Measurements from ENCODE around the gene ACTN4.

ACTN4 gene

GRCh38 chr19:38674388-38675171, 27.1 kb downstream of the ACTN4 start:
- H3K27ac ChIP-seq = peak overlapping the region; percentile 100

GRCh38 chr19:38675611-38676010, 28.2 kb downstream of the ACTN4 start:
- DNase-seq (ENCODE audit: low read depth, low spot score) = no peak
- H3K27ac ChIP-seq = peak overlapping the region; percentile 100

More at GRCh38 chr19:38674388-38675171, 27.1 kb downstream of the ACTN4 start:
- DNase-seq (ENCODE audit: low read depth, low spot score) = peak; percentile 90

- peak overlapping the region; percentile 100 for H3K27ac ChIP-seq
- no peak for DNase-seq (ENCODE audit: low read depth, low spot score)
These were observed 28.8 kb downstream of the ACTN4 start for GRCh38 chr19:38676023-38676877.

DNA sequence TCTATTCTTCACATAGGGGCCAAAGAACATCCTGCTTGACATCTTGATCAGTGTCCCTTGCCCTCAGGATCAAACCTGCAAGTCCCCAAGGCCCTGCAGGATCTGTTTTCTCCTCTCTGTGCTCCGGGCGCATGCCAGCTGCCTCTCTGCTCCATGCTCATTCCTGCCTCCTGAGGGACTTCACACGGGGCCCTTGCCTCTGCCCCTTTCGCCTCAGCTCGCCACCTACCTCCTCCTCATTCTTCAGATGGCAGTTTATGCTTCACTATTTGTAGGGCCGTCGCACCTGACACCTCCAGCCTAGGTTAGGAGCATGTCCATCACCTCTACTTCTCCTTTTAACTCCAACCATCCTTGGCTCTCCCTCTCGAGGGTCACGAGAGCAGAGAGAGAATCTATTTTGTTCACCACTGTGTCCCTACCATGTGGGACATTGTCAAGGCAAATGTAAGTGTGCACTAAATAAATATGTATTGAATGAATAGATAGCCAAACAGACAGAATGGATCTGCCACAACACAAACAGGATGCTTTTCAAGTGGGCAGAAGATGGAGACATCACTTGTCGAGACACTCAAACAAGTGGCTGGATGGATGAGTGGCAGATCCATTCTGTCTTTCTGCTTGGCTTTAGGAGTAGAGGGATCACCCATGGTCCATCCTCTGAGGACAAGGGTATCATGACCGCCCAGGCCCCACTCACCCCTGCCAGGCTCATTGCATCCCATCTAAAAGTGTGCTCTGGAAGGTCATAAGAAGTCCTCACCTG, 29.6 kb downstream of the ACTN4 start:
- peak overlapping the region; percentile 100 for H3K27ac ChIP-seq
- DNase-seq (ENCODE audit: low read depth, low spot score) = no peak

DNA sequence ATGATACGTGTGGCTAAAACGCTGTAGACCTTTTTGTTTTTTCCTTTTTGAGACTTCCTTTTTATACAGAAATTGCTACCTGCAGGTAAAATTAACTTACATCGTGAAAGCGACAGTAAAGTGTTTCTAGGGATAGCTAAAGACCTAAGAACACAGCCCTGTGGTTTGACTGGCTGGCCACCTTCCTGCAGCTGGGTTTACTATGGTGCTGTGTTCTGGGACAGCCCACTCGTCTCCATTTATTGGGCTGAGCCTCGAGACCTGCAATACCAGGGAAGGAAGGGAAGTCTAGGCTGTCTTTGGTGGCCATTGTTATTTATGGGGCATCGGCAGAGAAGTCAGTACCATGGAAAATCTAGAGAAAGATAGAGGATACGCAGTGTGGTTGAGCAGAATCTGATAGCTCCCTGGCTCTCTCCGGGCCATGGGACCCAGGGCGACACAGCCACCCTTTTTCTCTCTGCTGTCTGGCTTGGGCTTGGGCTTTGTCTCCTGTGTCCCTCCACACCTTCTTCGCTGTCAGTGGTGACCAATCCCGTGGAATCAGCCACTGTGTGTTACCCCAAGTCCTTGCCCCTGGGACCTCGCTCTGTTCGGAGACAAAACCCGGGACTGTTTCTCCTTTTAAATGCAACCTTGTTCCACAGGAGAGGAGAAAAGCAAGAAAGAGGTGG, 30.9 kb downstream of the ACTN4 start:
- DNase-seq (ENCODE audit: low read depth, low spot score) = no peak
- peak overlapping the region; percentile 100 for H3K27ac ChIP-seq

GRCh38 chr19:38678891-38679494, 31.5 kb downstream of the ACTN4 start:
- DNase-seq (ENCODE audit: low read depth, low spot score) = no peak
- H3K27ac ChIP-seq = peak overlapping the region; percentile 100

DNA sequence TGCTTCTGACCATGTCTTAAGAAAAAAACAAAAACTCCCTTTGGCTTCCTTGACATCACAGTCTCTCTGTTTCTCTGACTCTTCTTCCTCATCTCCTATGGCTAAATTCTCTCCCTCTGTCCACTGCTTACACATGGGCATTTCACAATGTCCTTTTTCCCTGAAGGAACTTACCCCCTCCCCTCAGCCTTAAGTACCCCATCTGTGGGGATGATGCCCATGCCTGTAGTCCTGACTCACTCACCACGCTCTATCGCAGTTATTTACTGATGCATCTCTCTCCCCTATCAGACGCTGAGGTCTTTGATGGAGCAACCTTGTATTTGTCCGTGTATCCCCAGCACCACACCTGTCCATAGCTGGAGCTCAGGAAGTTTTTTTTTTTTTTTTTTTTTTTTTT, 32.4 kb downstream of the ACTN4 start:
- H3K27ac ChIP-seq = peak overlapping the region; percentile 100
- DNase-seq (ENCODE audit: low read depth, low spot score) = no peak

GRCh38 chr19:38682195-38682867, 34.9 kb downstream of the ACTN4 start:
- peak overlapping the region; percentile 100 for H3K27ac ChIP-seq

DNA sequence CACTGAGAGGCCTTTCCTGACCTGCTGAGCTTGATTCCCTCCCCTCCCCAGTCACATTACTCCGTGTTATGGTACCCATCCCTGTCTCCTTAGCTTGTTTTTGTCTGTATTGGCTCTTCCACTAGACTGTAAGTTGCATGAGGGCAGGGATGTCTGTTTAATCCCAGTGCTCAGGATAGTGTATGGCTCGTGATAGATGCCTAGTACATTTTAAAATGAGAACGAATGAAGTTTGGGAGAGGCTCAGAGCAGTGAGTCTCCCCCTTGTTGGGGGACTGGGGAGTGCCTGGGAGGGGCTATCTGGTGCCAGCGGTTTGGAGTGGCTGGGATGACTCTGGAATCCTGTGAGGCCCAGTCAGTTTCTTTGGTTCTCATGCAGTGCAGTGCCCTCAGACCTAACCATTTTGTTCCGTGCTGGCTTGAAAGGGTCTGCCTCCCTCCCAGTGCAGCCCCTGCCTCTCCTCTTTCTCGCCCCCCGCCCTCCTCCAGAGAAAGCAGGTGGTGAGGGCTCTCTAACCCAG, 35.5 kb downstream of the ACTN4 start:
- peak overlapping the region; percentile 100 for H3K27ac ChIP-seq

More at GRCh38 chr19:38682195-38682867, 34.9 kb downstream of the ACTN4 start:
- DNase-seq (ENCODE audit: low read depth, low spot score) = no peak

DNA sequence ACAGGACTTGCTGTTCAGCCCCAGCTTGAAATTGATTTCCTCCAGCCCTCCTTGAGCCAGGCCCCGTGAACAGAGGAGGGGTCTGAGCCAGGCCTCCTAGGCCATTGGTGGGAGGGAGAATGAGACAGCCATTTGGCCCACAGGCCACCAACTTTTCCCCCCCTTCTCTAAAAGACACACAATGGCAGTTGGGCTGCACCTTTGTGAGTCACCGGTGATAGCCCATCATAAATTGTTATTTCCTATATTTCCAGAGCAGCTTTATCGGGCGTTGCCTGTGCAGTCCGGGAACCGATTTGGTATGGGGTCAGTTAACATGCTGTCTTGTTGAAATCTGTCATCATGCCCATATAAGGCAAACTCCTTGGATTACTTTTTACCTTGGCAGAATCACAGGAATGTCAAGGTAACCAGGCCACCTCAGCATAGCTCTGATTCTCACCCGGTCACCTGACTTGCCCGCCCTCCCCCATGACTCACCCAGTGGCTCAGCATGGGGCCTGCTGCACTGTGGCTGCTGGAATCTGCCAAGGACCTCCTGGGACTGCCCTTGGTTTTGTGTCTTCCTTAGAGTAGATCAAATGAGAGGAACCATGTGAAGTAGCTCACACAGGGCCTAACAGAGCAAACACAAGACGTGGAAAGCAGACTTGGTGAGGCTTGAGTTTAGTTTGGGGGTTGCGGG, 36.1 kb downstream of the ACTN4 start:
- peak overlapping the region; percentile 100 for H3K27ac ChIP-seq
- peak; percentile 98 for DNase-seq (ENCODE audit: low read depth, low spot score)

More for the DNA sequence above, 35.5 kb downstream of the ACTN4 start:
- DNase-seq (ENCODE audit: low read depth, low spot score) = no peak

GRCh38 chr19:38684078-38684861, 36.8 kb downstream of the ACTN4 start:
- H3K27ac ChIP-seq = peak overlapping the region; percentile 100

DNA sequence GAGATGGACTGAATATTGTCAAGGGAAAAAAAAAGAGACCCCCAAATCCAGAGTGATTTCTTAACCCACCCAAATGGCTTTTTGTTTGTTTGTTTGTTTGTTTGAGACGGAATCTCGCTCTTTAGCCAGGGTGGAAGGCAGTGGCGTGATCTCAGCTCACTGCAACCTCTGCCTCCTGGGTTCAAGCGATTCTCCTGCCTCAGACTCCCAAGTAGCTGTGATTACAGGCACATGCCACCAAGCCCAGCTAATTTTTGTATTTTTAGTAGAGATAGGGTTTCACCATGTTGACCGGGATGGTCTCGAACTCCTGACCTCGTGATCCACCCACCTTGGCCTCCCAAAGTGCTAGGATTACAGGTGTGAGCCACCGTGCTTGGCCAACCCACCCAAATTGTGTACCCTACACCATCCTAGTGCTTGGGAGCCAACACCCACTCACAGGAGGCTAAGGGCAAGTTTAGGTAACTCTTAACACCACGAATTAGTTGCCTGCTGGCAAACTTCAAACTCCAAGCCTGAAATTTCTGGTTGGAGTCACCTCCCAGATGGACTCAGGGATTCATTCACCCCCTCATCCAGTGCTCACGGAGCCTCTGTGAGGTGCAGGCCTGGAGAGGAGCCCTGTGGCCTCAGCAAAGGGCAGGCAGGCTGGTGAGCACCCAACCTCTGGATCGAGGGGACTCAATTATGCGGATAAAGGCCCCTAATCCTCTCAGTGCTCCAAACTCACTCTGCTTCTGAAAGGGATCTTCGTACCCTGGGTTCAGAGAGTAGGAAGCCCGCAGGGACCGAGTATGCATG, 37.6 kb downstream of the ACTN4 start:
- peak overlapping the region; percentile 100 for H3K27ac ChIP-seq
- no peak for DNase-seq (ENCODE audit: low read depth, low spot score)

More at GRCh38 chr19:38684078-38684861, 36.8 kb downstream of the ACTN4 start:
- DNase-seq (ENCODE audit: low read depth, low spot score) = peak; percentile 93

- H3K27ac ChIP-seq = peak overlapping the region; percentile 100
- no peak for DNase-seq (ENCODE audit: low read depth, low spot score)
These were observed 38.4 kb downstream of the ACTN4 start for GRCh38 chr19:38685666-38686529.

DNA sequence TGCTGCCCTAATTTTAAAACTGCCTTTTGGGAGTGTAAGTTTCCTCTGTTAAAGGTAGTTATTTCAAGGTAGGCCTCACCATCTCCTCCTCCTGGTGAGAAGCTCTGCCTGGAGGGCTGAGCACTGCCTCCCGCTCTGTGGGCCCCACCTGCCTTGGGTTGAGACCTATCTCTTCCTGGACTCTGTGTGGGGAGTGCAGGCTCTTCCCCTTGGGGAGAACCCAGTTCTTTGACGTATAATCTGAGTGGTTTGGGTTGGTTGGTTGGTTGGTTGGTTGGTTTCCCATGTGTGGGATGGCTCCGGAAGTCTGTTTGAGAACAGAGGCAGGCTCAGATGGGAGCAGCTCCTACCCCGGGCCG, 39.1 kb downstream of the ACTN4 start:
- DNase-seq (ENCODE audit: low read depth, low spot score) = no peak
- peak overlapping the region; percentile 100 for H3K27ac ChIP-seq

GRCh38 chr19:38687837-38688378, 40.5 kb downstream of the ACTN4 start:
- no peak for DNase-seq (ENCODE audit: low read depth, low spot score)
- peak overlapping the region; percentile 100 for H3K27ac ChIP-seq

Data from epithelial cell of prostate (primary cell).